HG03064 (cell line): Measurements from ENCODE around the gene KLKB1.
"Not testable (repeated sequence)": the region's sequence is repeated elsewhere in the genome, so short reads cannot be mapped to it uniquely, and the experiment has no call there.

Experiments used
- ATAC-seq: cut with Tn5 transposase; IDR thresholded peaks from one replicate; pipeline ENCODE4 v1.9.1; 2021; ENCODE audit warnings: low read depth; ENCODE audit not compliant: unreplicated experiment

The KLKB1 gene

DNA sequence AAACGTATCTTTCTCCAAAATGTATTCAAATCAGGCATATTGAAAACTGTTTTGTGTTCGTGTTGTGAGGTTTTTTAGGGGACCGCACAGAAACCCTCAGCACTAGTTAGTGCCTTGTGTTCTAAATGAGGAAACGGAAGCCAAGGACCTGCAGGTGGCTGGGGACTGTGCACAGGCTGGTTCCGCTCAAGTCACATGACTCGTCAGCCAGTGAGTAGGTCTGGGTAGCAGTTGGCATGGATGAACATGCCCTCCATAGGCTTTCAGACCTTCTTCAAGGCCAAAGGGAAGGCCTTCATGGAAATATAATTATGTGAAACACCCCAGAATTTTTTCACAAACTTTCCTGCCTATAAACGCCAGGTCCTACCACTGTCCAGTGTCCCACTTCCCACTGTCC, 37.4 kb downstream of the KLKB1 start:
- ATAC-seq, result no peak

DNA sequence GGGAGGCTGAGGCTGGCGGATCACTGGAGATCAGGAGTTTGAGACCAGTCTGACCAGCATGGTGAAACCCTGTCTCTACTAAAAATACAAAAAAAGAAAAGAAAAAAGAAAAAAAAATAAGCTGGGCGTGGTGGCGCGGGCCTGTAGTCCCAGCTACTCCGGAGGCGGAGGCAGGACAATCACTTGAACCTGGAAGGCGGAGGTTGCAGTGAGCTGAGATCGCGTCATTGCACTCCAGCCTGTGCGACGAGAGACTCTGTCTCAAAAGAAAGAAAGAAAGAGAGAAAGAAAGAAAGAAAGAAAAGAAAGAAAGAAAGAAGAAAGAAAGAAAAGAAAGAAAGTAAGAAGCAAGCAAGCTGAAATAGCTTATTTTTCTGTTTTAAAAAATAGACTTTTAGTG, 37.9 kb downstream of the KLKB1 start:
- not testable (repeated sequence) for ATAC-seq

DNA sequence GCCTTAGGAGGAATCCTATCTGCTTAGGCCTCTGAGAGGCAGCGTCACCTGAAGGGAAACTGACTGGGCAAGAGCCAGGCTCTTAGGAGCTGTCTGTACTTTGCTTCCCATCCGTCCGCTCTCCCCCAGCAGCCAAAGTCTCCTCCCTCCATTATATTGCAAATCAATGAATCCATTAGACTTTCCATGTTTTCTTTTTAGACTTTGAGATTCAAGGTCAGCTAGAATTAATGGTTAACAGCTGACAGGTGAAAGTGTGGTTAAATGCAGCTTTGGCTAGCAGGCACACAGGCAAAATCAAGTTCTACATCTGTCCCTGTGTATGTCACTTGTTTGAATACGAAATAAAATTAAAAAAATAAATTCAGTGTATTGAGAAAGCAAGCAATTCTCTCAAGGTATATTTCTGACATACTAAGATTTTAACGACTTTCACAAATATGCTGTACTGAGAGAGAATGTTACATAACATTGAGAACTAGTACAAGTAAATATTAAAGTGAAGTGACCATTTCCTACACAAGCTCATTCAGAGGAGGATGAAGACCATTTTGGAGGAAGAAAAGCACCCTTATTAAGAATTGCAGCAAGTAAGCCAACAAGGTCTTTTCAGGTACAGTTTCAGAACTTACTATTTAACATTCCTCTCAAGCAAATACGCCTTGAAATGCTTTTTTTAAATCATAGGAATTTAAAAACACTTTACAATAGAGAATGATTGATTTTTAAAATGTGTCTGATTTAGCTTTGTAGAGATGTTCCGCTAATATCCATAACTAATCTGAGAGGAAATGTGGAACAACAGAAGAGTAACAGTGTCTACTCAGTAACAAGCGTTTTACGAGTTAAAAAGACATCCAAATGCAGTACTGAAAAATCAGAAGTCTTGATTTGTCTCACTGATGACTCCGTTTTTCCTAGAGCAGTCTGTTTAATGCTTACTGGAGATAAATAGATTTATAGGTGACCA, 38.7 kb downstream of the KLKB1 start, which contains the start of gene F11:
F11 (plus strand) TSS at position 507 of the 970 bp plus-strand sequence. CDS start 948 bp downstream, outside the sequence.
- no peak for ATAC-seq

DNA sequence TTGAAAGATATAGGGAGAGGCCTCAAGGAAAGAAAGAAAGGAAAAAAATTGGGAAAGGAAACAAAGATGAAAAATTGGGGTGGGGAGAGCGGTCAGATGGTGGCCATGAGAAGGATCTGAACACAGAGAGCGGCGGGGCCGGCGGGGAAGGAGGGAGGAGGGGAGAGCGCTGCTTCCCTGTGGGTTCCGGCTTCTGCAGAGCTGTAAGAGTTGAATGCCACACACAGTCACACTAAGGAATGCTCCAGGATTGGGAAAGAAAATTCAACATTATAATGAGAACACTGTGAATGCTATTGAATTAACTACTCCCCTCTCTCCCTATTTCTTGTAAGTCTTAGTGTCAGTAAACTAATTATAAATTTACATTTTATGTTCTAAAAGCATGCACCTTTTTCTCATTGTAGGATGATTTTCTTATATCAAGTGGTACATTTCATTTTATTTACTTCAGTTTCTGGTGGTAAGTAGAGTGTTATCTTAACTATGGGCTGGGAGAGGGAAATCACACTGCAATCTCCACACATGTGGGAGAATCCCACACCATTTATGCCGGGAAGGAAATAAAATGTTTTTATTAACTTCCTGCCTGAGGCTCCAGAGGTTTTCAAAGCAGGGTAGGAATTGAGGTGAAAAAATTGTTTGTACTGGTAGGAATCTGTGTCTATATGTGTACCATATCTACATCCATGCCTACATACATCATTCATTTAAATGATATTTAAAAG, 39.6 kb downstream of the KLKB1 start:
- no peak for ATAC-seq

DNA sequence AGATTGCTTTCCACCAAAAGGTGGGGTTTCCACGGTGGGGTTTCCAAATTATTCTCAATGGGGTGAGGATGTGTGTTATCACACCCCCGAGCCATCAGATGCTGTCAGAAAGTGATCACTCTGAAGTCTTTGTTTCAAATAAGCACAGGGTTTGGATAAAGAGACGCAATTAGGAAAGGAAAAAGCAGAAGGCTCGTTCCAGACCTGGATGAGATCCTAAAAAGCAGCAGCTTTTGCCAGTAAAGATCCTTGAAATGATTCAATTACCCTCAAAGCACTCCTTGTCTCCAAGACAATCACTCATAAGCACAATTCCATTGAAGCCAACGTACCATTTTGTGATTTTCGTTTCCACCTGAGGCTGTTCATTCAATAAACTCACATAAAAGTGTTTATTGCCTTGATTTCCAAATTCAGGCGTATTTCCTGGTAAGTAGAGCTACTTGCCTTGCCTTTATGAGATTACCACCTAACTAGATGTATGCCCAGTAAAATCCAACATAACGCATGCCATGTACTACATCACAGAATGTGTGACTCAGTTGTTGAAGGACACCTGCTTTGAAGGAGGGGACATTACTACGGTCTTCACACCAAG, 43.9 kb downstream of the KLKB1 start:
- no peak for ATAC-seq

DNA sequence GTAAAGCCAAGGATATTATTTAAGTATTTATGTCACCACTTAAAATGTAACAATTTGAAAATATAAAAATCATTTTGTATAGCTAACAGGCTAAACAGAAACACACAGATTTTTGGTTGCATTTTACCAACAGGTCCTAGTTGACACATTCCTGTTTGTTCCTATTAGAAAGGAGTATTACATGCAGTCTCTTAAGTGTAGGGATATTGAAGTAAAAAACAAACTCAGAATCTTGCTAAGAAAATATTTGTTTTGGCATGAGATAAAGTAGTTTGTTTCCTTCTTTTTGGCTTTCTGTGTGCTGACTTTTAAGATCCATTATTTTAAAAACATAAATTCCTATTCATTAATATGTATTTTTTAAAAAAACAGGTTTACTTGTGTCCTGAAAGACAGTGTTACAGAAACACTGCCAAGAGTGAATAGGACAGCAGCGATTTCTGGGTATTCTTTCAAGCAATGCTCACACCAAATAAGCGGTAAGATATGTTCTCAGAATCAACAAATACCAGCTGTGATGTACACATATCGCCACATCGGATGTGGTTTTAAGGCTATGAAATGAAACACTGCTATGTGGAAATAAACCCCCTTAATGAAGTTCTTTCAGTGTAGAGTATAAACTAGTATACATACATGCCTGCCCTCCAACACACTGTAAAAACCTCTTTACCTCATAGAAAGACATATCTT, 45.5 kb downstream of the KLKB1 start:
- no peak for ATAC-seq

DNA sequence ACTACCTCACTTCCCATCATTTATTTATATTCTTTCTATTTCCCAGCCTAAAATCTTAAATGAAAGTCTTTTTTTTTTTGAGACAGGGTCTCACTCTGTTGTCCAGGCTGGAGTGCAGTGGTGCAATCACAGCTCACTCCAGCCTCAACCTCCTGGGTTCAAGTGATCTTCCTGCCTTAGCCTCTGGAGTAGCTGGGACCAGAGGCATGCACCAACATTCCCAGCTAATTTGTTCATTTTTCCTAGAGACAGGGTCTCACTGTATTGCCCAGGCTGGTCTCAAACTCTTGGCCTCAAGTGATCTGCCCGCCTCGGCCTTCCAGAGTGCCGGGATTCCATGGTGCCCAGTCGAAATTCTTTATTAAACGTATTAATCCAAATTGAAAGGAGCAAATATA, 46.1 kb downstream of the KLKB1 start:
- not testable (repeated sequence) for ATAC-seq

DNA sequence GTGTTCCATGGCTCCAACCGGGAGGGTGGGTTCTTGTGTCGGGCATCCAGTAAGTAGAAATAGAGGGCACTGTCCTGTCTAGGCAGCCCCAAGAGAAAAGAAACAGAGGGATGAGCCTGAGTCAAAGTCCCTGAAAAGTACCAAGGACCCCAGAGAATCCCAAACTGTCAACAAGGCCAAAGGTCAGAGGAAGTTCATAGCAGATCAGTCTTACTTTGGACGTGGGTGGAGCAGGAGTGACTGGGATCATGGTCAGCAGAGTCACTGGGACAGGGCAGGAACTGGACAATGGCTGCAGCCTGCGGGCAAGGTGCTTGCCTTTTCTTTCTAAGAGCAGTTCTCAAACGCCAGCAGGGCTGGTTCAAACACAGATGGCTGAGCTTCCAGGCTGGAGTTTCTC, 56.0 kb downstream of the KLKB1 start:
- no peak for ATAC-seq

DNA sequence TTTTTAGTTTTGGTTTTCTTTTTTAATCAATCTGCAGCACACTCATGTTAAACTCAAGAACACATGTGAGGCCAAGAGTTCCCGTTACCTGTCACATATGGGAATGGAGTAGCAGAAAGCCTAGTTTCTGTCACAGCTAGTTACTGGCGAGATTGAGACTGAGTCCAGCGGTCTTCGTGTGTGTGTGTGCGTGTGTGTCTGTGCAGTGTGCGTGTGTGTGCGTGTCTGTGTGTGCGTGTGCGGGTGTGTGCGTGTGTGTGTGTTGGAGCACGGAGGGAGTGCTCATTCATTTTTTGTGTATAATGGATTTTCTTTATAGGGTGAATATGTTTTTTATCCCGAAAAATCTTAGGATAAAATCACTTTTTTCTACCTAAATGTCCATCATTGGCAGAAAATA, 57.8 kb downstream of the KLKB1 start:
- no peak for ATAC-seq

DNA sequence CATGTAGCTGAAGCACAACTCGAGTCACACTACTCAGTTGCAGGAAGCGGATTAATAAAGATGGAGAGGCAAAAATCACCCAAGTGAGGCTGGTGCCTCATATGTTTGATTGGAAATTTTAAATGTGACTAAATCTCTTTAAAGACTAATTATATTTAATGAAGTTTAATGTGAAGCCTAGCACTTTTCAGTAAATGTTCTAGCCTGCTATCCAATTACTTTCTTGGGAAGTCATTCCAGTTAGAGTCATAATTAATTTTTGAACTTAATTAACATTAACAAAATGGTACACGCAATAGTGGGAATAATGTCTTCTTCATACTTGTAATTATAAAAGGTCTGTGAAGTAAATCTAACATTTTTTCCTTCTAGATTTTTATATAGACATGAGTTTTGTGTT, 59.3 kb downstream of the KLKB1 start:
- no peak for ATAC-seq

DNA sequence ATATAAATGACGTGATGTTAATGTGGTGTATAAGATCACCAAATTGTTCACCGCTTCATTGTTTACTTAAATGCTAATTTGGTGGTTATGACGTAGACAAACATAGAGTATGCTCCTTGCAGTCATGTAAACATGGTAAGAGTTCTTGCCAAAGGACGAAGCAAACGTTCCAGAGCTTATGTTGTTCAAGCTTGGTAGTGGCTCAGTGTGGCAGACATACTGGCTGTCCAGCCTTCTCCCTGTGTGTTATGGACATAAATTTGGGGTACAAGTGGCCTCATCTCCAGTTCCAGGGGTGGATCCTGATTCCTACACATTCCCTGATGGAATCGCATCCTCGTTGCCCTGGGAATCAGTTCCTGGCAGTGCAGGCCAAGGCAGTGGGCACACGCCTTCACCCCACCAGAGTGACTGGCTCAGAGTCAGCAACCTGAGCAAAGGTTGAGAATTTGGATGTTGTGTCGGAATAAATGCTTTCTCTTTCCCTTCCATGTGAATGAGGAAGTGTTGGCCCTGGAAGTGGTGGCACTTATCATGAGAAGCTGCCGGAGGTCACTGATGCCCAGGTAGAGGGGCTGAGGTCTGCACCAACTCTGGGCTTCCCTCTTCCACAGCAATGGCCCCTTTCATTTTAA, 64.1 kb downstream of the KLKB1 start:
- ATAC-seq, result no peak

DNA sequence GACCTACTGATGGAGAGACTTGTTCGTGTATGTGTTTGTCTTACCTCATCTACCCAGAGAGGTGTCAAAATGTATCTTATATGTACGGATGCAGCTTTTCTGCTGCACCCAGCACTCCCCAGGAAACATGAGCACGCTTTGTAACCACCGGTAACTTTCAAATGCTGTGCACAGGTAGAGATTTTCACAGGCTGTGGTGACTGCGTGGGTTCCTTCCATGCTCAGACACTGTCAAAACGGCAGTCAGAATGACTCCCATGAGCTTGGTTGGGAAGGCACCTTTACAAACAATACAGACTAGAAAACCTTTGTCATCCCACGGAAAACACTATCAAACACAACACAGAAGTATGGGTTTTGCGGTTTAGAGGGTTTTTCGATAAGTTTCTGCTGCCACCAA, 66.9 kb downstream of the KLKB1 start:
- no peak for ATAC-seq

DNA sequence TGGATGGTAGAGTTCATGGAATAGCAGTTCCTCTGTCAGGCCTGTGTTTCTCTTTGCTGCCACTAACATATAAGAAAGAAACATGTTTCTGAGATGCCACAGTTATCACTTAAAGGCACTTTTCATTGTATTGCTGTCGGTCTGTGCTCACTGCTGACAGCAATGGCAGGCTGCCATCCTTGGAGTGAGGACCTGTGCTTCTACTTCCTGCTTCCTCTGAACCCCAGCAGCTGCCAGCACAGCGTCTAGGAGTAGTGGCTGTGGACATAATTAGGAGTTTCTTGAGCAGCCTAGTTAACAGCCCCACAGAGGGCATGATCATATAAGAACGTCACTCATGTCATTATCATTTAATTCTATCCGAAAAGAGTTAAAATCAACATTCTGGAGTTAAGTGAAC, 69.2 kb downstream of the KLKB1 start:
- ATAC-seq, result no peak

DNA sequence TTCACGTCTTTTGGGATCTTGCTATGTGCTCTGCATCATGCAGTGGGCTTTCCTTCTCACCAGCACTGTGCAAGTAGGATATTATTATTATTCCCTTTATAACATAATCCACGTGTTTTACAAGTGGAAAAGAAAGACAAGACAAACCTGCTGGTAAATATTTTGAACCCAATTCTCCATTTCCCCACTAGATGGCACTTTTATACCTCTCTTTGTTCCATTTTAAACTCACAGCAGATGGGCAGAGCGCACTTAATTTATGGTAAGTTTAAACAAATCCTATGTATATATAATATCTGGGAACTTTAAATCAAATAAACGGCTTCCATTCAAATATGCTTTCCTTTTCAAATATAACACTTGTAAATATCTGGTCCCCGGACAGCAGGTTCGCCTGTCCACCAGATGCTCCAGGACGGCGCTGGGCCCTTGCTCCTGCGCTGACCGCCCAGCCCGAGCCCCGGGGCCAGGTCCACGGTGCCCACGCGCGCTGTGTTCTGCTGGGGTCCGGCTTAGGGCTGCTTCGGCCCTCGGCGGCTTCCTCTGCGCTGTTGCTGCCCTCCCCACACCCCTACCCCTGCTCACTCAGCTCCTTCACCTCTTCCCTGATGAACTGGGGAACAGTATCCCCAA, 69.8 kb downstream of the KLKB1 start:
- no peak for ATAC-seq

DNA sequence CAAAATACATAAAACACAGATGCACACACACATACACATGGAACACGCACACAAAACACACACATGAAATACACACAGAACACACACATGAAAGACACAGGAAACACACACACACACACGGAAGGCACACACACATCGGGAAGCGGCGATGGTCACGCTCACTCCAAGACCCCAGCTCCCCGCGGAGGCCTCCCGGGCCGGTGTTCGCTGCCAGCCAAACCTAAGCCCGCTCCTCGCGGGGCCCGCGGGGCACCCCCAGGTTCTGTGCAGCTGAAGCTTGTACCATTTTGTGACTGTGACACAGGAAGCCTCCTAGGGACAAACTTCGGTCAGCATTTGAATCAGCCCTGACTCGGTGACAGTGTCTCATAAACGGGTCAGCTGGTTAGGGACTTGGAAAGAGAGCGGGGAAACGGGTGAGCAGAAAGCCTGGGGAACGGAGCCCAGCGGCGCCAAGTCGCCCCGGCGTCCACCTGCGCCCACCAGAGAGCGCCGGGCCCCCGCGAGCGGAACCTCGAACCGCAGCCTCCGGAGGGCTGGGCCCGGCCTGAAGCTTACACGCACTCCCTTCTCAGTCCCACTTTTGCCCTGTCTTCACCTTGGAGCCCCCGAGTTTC, 70.8 kb downstream of the KLKB1 start:
- ATAC-seq, result no peak

DNA sequence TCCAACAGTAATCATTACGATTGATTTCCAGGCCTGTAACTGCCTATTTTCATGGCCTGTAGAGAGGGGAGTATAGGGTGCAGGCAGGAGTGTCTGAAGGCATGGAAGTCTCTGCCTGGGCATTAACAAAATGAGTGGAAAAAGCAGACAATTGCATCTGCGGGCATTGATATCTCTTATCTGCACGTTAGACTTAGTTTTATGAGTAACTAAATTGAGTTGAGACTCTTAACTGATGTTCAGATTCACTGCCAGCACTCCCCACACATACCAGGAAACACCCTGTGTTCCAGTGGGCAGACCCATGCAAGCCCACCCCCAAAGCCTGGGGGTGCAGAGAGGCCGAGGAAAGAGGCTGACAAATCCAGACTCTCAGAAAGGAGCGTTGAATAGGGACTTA, 72.0 kb downstream of the KLKB1 start:
- no peak for ATAC-seq

DNA sequence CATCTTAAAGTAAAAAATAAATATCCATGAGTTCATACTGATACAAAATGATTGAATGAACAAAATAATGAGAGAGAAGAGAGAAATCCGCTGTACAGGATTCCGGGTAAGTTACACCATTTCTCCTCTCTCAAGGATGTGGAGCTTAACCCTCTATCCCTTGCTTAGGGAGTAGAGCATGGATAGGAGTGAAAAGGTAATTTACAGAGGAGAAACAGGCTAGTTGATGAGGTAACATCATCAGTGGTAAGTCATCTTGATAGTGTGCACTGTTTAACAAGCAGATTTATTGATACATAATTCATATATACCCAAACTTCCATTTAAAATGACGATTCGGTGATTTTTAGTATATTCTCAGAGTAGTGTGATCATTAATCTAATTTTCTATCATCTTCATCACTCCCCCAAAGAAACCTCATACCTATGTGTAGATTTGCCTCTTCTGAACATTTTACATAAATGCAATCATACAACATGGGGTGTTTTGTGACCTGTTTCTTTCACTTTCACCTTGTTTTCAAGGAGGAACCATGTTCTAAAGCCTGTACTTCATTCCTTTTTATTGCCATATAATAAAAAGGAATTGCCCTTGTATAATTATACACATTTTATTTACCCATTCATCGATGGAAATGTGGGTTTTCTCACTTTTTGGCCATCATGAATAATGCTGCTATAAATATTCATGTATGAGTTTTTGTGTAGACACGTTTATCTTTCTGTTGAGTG, 73.5 kb downstream of the KLKB1 start:
- no peak for ATAC-seq

DNA sequence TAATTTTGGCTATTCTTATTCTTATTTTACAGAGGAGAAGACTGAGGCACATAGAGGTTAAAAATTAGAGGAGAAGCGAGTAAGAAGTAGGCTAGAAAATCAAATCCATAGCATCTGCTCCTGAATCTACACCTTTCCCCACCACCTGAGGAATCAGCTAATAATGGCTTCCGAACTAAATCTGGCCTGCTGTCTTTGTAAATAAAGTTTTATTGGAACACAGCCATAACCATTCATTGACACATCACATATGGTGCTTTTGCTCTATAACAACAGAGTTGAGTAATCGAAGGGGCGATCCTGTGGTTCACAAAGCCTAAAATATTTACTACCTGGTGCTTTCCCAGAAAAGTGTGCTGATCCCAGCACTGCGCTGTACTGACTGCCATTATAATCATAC, 76.9 kb downstream of the KLKB1 start:
- ATAC-seq, result no peak
